NCI-H2171 (cell line): ENCODE data around the gene ASIP.
"Not testable (repeated sequence)": the region's sequence is repeated elsewhere in the genome, so short reads cannot be mapped to it uniquely, and the experiment has no call there.

Source experiments
- DNase-seq: peaks from one replicate; lab custom pipeline; 2025; lab: John Stamatoyannopoulos, UW

Gene ASIP, protein sequence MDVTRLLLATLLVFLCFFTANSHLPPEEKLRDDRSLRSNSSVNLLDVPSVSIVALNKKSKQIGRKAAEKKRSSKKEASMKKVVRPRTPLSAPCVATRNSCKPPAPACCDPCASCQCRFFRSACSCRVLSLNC

DNA sequence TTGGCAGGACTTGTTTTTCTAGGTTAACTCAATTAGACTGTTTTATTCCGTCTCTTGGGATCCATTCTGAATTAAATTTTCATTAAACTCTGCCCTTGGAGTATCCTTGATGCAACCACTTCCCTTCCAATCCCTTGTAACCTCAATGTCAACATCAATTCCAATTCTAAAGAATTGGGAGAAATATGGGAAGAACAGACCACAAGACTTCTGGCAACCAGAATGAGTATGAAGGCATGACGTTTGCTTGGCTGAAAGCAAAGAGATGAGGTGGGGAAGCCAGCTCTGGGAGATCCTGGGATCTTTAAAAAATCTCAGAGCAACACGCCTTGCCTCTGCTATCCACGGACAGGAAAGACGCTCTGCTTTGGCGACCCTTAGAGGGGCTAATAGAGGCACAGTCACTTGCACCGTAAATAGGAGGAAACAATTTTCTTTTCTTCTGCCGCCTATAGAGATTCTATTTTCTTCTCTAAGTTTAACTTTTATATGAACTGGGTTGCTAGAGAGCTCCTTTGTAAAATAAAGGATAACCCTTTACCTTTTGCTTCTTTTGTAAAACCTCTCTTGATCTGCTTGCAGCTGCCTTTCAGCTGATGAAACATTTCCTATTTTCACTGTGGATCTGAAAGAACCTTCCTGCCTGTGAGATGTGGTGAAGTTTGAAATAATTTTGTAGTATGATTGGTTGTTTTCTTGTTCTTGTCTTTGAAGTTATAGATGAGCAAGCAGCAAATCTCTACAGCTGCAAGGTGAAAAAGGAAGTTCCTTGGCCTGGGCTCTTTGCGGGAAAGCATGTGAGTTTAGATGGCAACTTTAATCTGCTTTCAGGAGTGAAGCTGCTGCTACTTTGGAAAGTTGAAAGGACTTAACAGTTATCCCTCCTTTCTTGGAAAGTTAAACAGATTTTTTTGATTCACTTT lies at the start of gene ASIP:
TSS of gene ASIP (plus strand) at position 731 of the 923 bp plus-strand sequence. CDS start 18,952 bp downstream, outside the sequence.
- no peak for DNase-seq

GRCh38 chr20:34193051-34193450 lies 48.2 kb upstream of the ASIP start:
- DNase-seq, result no peak

DNA sequence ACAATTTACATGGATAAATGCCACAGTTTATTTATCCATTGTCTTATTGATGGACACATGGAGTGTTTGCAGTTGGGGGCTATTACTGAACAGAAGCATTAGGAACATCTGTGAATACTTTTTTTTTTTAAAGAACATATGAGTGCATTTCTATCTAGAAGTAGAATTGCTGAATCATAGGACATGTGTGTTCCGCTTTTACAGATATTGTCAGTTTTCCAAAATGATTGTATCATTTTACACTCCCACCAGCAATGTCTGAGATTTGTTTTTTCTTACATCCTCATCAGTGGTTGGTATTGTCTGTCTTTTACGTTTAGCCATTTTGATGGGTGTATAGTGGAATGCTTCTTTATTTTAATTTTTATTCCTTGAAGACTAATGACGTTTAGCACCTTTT lies 42.0 kb upstream of the ASIP start:
- DNase-seq, result no peak

DNA sequence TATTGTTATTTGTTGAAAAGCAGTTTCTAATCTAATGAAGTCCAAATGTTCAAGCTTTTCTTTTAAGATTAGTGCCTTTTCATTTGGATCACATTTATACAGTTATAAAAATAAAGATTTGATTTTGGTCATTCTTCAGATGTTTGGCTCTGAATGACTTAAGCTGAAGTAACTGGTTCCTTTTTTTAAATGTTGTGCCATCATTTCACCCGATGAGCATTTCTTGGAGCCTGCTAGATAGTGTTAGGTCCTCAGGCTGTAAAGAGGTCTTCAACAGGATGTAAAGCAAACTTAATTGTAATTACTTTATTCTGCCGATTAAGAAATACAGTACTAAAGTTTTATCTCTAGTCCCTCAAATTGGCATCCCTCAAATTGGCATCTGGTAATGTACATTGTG lies 41.2 kb upstream of the ASIP start:
- DNase-seq, result no peak

- DNase-seq, result no peak
Measured at GRCh38 chr20:34201531-34201930, 39.7 kb upstream of the ASIP start.

DNA sequence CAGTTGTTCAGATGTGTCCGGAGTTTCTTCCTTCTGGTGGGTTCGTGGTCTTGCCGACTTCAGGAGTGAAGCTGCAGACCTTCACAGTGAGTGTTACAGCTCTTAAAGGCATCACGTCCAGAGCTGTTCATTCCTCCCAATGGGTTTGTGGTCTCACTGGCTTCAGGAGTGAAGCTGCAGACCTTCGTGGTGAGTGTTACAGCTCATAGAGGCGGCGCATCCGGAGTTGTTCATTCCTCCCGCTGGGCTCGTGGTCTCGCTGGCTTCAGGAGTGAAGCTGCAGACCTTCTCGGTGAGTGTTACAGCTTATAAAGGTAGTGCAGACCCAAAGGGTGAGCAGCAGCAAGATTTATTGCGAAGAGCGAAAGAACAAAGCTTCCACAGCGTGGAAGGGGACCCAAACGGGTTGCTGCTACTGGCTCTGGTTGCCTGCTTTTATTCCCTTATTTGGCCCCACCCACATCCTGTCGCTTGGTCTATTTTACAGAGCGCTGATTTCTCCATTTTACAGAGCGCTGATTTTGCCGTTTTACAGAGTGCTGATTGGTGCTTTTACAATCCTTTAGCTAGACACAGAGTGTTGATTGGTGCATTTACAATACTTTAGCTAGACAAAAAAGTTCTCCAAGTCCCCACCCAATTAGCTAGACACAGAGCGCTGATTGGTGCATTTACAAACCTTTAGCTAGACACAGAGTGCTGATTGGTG lies 35.9 kb upstream of the ASIP start:
- not testable (repeated sequence) for DNase-seq

- no peak for DNase-seq
Measured at GRCh38 chr20:34209111-34209510, 32.1 kb upstream of the ASIP start.

GRCh38 chr20:34210271-34210670 lies 31.0 kb upstream of the ASIP start:
- no peak for DNase-seq

DNA sequence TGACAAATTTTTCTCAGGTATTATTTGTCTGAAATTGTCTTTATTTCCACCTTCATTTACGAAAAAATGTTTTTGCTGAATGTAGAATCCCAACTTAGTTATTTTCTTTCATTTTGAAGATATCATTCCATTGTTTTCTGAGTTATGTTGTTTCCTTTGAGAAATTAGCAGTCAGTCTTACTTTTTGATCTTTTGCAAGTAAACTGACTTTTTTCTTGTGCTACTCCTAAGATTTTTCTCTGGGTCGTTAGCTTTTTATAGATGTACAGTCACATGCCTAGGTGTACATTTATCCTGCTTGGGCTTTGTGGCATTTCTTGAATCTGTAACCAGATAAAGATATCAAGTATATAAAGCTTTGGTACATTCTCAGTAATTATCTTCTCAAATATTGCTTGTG lies 29.6 kb upstream of the ASIP start:
- no peak for DNase-seq

DNA sequence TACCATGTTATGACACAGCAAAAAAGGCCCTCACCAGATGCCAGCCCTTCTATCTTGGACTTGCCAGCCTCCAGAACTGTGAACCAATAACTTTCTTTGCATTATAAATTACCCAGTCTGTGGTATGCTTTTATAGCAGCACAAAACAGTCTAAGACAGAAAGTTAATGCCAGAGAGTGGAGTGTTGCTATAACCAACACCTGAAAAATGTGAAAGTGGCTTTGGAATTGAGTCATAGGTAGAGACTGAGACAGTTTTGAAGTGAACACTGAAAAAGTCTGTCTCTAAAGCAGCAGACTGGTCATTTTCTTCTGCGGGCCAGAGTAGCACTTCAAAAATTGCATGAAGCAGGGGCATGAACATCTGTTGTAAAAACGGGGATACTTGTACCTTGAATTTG lies 28.0 kb upstream of the ASIP start:
- DNase-seq, result no peak

- peak; percentile 24 for DNase-seq
Measured at GRCh38 chr20:34215711-34216381, 25.4 kb upstream of the ASIP start.

- no peak for DNase-seq
Measured at GRCh38 chr20:34216382-34216742, 24.9 kb upstream of the ASIP start.

GRCh38 chr20:34220561-34220960 lies 20.7 kb upstream of the ASIP start:
- no peak for DNase-seq

GRCh38 chr20:34222208-34222607 lies 19.0 kb upstream of the ASIP start:
- no peak for DNase-seq

DNA sequence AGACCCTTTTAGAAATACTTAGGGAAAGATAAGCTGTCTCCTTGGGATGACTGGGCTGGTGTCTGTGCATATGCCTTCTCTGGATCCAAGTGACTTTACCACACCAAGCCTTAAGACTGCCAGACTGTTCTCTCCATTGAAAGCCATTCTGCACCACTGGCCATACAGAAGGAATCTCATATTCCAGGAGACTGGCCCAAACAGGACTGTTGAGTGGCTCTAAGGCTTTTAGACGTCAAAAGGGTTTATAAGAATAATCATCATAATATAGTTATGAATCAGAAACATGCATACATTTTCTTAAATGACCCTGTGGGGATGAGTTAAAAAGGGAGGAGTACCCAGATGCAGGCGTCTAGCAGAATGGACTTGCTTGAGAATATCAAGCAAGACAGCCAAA lies 17.0 kb upstream of the ASIP start:
- DNase-seq, result not testable (repeated sequence)

- no peak for DNase-seq
Measured at GRCh38 chr20:34231634-34232033, 9.6 kb upstream of the ASIP start.

GRCh38 chr20:34232494-34233087 lies 8.6 kb upstream of the ASIP start:
- no peak for DNase-seq

GRCh38 chr20:34233687-34234086 lies 7.5 kb upstream of the ASIP start:
- no peak for DNase-seq

- no peak for DNase-seq
Measured at GRCh38 chr20:34235875-34236274, 5.3 kb upstream of the ASIP start.

DNA sequence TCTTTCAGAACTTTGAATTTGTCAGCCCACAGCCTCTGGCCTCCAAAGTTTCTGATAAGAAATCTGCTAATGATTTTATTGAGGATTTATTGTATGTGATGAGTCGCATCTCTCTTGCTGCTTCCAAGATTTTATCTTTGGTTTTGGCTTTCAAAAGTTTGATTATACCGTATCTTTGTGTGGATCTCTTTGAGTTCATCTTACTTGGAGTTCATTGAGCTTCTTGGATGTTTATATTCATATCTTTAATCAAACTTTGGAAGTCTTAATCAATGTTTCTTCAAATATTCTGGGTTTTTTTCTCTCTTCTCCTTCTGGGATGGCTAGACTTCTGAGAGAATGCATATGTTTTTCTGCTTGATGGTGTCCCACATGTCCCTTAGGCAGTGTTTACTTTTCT lies 3.3 kb upstream of the ASIP start:
- DNase-seq, result no peak

- DNase-seq, result no peak
Measured at GRCh38 chr20:34240121-34240520, 1.1 kb upstream of the ASIP start.

- not testable (repeated sequence) for DNase-seq
Measured at GRCh38 chr20:34242015-34242414, 792 bp downstream of the ASIP start.
